Activated CD4-positive, alpha-beta T cell treated with anti-CD3 and anti-CD28 coated beads for 36 hours (primary cell): ENCODE results near the gene PIGP. TPM values are rescaled to one million over a fixed set of nuclear protein-coding genes. Genes with fewer than 3 reads are reported as not detected.
"Not testable (repeated sequence)": the region's sequence is repeated elsewhere in the genome, so short reads cannot be mapped to it uniquely, and the experiment has no call there.

ENCODE experiments used
- ATAC-seq: fragments of 200-7000 bp; cut with Tn5 transposase; one replicate; pipeline ENCODE4 v1.10.0; 2021; ENCODE audit warnings: mild to moderate bottlenecking, moderate library complexity
- CTCF ChIA-PET: fragments of 350-600 bp; sonication (Branson Sonifier 250); formaldehyde crosslinking; loops from one replicate; lab custom pipeline; 2021; ENCODE audit warnings: antibody characterized with exemption; lab: Charles Lee
- POLR2A ChIA-PET: fragments of 350-600 bp; sonication (Branson Sonifier 250); formaldehyde crosslinking; loops from one replicate; lab custom pipeline; 2021; ENCODE audit warnings: antibody characterized with exemption, inconsistent platforms; lab: Charles Lee
- DNase-seq: peaks from one replicate; pipeline ENCODE4 v3.0.0-alpha.2; 2020
- H3K27ac Mint-ChIP-seq: one replicate; pipeline ENCODE4 v1.8.0; 2021; ENCODE audit warnings: mixed read lengths
- H3K27me3 Mint-ChIP-seq: one replicate; pipeline ENCODE4 v1.8.0; 2021; ENCODE audit warnings: mixed read lengths
- H3K36me3 Mint-ChIP-seq: one replicate; pipeline ENCODE4 v1.8.0; 2021; ENCODE audit warnings: low read depth, mixed read lengths
- H3K4me1 Mint-ChIP-seq: one replicate; pipeline ENCODE4 v1.8.0; 2021; ENCODE audit warnings: mixed read lengths
- H3K4me3 Mint-ChIP-seq: one replicate; pipeline ENCODE4 v1.8.0; 2021; ENCODE audit warnings: mild to moderate bottlenecking, moderate library complexity, mixed read lengths
- H3K9me3 Mint-ChIP-seq: one replicate; pipeline ENCODE4 v1.8.0; 2021; ENCODE audit warnings: low read depth, mixed read lengths
- intact Hi-C, 2 experiments: fragments of 100-400 bp; cut with DNase I in 1 of 2; cut with micrococcal nuclease in 1 of 2; formaldehyde crosslinking; loops; one replicate each; pipeline versions ENCODE4 v1.14.2 to v1.15.1; 2022 to 2024; cut with DNase I, micrococcal nuclease
- total RNA-seq, 2 experiments: library from RNA; stranded (reverse); gene quantifications; one replicate each; pipeline ENCODE4 v1.2.3, GENCODE V29; 2021

PIGP gene
- 10 to 100 TPM; 32.8 to 41.0 TPM for total RNA-seq

DNA sequence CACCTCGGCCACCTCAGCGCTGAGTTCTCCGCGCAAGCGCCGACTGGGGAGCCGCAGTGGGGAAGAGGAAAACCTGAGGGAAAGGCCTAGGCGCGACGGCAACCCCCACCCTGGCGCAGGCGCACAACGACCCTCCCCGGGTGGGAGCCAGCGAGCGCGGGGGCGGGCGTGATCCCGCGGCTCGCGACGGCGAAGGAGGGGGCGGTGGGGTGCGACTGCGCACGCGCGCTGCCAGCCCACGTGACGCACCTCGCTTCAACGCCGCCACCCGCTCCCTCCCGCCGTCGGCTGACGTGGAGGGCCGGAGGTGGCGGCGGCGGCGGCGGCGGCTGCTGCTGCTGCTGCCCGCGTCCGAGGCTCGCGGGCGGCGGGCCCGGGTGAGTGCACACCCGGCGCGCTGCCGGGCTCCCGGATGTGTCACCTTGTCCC lies at the start of gene PIGP, which contains the start of gene TTC3:
Gene PIGP, minus strand, starts transcription at position 84 of the 429 bp plus-strand sequence. CDS start 556 bp downstream, outside the sequence.
Gene TTC3, plus strand, starts transcription at position 267 of the 429 bp plus-strand sequence. CDS start 14,004 bp downstream, outside the sequence.
- Mint-ChIP-seq H3K9me3 (no peaks in the 10 kb centered on the region), H3K27me3 (no peaks in the 10 kb centered on the region), H3K4me3 (peak within 1 kb of the TSS; percentile 99), H3K4me1 (peaks cover 48% of the 10 kb centered on the region), H3K27ac (peak within 1 kb of the TSS; percentile 92), H3K36me3 (peaks cover 33% of the 10 kb centered on the region)
- CTCF ChIA-PET, result no interaction called here
- intact Hi-C loops, result loop anchor here (1.0 to 10.0 kb wide), 15 partner anchors 81 to 1732 kb away; partner anchors contain the start of genes DYRK1A (in 2 of the 2), VPS26C (in 2 of the 2), DOP1B (in 1 of the 2) and ETS2 (in 1 of the 2)
- DNase-seq (peak; percentile 97), ATAC-seq (peak; percentile 74)
- POLR2A ChIA-PET, result no interaction called here

- DNase-seq (no peak), ATAC-seq (peak; percentile 72)
- peak overlapping the region; percentile 64 for H3K27ac Mint-ChIP-seq
- H3K4me1 Mint-ChIP-seq, result peaks cover 32% of the 10 kb centered on the region
- ChIA-PET CTCF (interaction anchor here (0.6 to 1.7 kb wide), 4 partner anchors 36 to 490 kb away, joined by 3 to 5 read pairs (median 3); no protein-coding TSS in a partner anchor), POLR2A (no interaction called here)
- H3K27me3 Mint-ChIP-seq, result no peaks in the 10 kb centered on the region
- no peaks in the 10 kb centered on the region for H3K9me3 Mint-ChIP-seq
- intact Hi-C loops, result no loop called here
- peaks cover 30% of the 10 kb centered on the region for H3K36me3 Mint-ChIP-seq
- no peak overlapping the region for H3K4me3 Mint-ChIP-seq
These were observed 46.7 kb upstream of the PIGP start for GRCh38 chr21:37119421-37120218.

DNA sequence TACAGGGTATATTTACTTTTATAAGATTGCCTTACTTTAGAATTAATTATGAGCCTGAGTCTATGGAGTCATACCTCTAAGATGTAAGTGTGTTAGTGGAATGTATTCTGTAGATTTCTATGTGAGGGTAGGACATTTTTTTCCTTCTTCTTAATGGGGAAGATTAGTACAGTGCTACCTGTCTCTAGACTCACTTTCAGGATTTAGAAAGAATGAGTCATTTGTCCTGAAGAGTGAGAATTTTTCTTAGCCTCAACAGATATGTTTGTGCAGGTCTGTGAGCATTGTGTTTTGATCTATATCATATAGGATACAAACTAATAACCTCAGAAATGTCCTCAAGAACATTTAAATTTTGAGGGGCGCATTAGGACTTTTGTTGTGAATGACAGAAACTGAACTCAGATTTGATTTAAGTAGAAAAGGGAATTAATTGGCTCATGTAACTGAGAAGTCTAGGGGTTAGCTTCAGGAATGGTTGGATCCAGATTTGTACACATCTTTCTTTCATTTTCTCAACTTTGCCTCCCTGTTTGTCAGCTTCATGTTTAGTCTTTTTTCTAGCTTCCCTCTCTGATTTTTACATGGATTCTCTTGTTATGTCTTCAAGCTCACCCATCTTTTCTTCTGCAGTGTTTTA lies 45.4 kb upstream of the PIGP start:
- H3K4me1 Mint-ChIP-seq, result peaks cover 32% of the 10 kb centered on the region
- no peaks in the 10 kb centered on the region for H3K9me3 Mint-ChIP-seq
- no peak overlapping the region for H3K4me3 Mint-ChIP-seq
- DNase-seq (no peak), ATAC-seq (no peak)
- POLR2A ChIA-PET, result no interaction called here
- H3K27ac Mint-ChIP-seq, result peak overlapping the region; percentile 65
- H3K27me3 Mint-ChIP-seq, result no peaks in the 10 kb centered on the region
- H3K36me3 Mint-ChIP-seq, result peaks cover 31% of the 10 kb centered on the region
- CTCF ChIA-PET, result no interaction called here
- intact Hi-C loops, result no loop called here

DNA sequence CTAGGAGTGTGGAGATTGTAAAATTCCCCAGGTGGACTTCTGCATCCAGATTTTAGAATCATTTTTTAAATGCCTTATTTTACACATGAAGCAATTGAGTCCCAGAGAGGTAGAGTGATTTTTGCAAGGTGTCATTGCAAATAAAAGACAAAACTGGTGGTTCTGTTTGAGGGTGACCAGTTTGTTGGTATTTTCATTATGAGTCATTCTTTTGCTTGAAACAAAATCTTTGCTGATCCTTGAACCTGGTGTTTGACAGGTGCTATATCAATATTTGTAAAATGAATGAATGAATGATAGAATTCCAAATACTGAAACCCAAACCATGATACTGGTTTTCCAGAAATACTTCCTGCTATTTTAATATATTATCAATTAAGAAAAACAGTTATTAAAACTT lies 44.3 kb upstream of the PIGP start:
- ChIA-PET POLR2A (no interaction called here), CTCF (no interaction called here)
- no peaks in the 10 kb centered on the region for H3K9me3 Mint-ChIP-seq
- peaks cover 26% of the 10 kb centered on the region for H3K36me3 Mint-ChIP-seq
- H3K4me3 Mint-ChIP-seq, result no peak overlapping the region
- H3K4me1 Mint-ChIP-seq, result peaks cover 32% of the 10 kb centered on the region
- ATAC-seq, result no peak
- DNase-seq, result no peak
- intact Hi-C loops, result no loop called here
- no peak overlapping the region for H3K27ac Mint-ChIP-seq
- no peaks in the 10 kb centered on the region for H3K27me3 Mint-ChIP-seq

DNA sequence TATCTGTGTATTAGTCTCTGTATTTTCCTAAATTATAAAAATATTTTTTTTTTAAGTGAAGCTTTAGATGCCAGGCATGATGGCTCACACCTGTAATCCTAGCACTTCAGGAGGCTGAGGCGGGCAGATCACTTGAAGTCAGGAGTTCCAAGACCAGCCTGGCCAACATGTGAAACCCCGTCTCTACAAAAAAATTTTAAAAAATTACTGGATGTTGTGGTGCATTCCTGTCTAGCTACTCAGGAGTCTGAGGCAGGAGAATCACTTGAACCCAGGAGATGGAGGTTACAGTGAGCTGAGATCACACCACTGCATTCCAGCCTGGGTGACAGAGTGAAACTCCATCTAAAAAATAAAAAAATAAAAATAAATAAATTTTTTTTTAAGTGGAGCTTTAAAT lies 43.6 kb upstream of the PIGP start:
- H3K4me3 Mint-ChIP-seq, ATAC-seq, DNase-seq, H3K27ac Mint-ChIP-seq, POLR2A ChIA-PET, H3K9me3 Mint-ChIP-seq, H3K27me3 Mint-ChIP-seq, CTCF ChIA-PET, intact Hi-C loops: not testable (repeated sequence)
- Mint-ChIP-seq H3K4me1 (peaks cover 32% of the 10 kb centered on the region), H3K36me3 (peaks cover 28% of the 10 kb centered on the region)

DNA sequence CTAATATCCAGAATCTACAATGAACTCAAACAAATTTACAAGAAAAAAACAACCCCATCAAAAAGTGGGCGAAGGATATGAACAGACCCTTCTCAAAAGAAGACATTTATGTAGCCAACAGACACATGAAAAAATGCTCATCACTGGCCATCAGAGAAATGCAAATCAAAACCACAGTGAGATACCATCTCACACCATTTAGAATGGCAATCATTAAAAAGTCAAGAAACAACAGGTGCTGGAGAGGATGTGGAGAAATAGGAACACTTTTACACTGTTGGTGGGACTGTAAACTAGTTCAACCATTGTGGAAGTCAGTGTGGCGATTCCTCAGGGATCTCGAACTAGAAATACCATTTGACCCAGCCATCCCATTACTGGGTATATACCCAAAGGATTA lies 41.4 kb upstream of the PIGP start:
- POLR2A ChIA-PET, H3K27me3 Mint-ChIP-seq, CTCF ChIA-PET, H3K27ac Mint-ChIP-seq, intact Hi-C loops, DNase-seq, H3K4me3 Mint-ChIP-seq, H3K9me3 Mint-ChIP-seq, ATAC-seq: not testable (repeated sequence)
- Mint-ChIP-seq H3K4me1 (peaks cover 19% of the 10 kb centered on the region), H3K36me3 (peaks cover 35% of the 10 kb centered on the region)

DNA sequence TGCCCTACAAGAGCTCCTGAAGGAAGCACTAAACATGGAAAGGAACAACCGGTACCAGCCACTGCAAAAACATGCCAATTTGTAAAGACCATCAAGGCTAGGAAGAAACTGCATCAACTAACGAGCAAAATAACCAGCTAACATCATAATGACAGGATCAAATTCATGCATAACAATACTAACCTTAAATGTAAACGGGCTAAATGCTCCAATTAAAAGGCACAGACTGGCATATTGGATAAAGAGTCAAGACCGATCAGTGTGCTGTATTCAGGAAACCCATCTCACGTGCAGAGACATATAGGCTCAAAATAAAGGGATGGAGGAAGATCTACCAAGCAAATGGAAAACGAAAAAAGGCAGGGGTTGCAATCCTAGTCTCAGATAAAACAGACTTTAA lies 38.2 kb upstream of the PIGP start:
- H3K4me3 Mint-ChIP-seq, intact Hi-C loops, H3K27me3 Mint-ChIP-seq, POLR2A ChIA-PET, H3K4me1 Mint-ChIP-seq, DNase-seq, H3K27ac Mint-ChIP-seq, H3K9me3 Mint-ChIP-seq, ATAC-seq, CTCF ChIA-PET: not testable (repeated sequence)
- H3K36me3 Mint-ChIP-seq, result peaks cover 41% of the 10 kb centered on the region

DNA sequence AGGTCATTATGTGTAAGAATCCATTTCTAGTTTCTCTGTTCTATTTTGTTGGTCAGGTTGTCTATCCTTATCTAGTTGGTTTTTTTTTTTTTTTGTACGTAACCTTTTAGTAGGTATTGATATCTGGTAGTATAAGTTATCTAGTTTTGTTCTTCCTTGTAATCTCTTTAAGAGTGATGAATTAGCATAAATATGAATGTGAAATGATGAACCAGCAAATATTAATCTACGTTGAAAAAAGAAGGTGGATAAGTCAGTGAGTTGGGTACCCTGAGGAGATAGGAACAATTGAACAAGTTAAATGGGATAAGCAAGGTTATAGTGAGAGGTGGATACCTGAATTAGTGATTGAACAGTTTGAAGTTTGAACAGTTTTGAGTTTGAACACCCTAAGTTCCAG lies 34.1 kb upstream of the PIGP start:
- ChIA-PET POLR2A (no interaction called here), CTCF (no interaction called here)
- Mint-ChIP-seq H3K27ac (no peak overlapping the region), H3K4me1 (no peaks in the 10 kb centered on the region), H3K36me3 (peaks cover 31% of the 10 kb centered on the region), H3K4me3 (no peak overlapping the region), H3K27me3 (no peaks in the 10 kb centered on the region), H3K9me3 (peaks cover 3% of the 10 kb centered on the region)
- ATAC-seq, result no peak
- no peak for DNase-seq
- intact Hi-C loops, result no loop called here

- POLR2A ChIA-PET, result not testable (repeated sequence)
These were observed 29.9 kb upstream of the PIGP start for GRCh38 chr21:37102746-37103145.

DNA sequence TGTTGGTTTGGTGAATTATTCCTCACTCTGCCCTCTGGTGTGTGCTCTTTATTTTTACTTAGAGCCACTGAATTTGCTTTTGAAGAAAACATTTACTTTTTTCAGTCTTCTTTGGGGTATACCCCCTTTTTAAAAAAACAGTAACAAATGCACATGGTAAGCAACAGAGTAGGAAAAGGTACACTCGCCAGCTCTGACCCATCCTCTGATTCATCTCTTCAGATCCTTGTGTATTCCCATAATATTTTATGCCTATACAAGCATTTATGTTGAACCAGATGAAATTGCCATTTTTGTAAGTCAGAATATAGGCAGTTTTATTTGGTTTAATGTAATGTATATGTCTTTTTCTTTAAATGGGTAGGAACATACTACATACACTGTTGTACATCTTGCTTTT lies 28.5 kb upstream of the PIGP start:
- Mint-ChIP-seq H3K9me3 (no peaks in the 10 kb centered on the region), H3K4me1 (no peaks in the 10 kb centered on the region), H3K27ac (no peak overlapping the region), H3K27me3 (no peaks in the 10 kb centered on the region), H3K4me3 (no peak overlapping the region), H3K36me3 (peaks cover 18% of the 10 kb centered on the region)
- DNase-seq, result no peak
- intact Hi-C loops, result no loop called here
- no peak for ATAC-seq
- CTCF ChIA-PET, result no interaction called here
- POLR2A ChIA-PET, result no interaction called here

More at GRCh38 chr21:37102746-37103145, 29.9 kb upstream of the PIGP start:
- H3K4me1 Mint-ChIP-seq, ATAC-seq, H3K4me3 Mint-ChIP-seq, DNase-seq, H3K27ac Mint-ChIP-seq, CTCF ChIA-PET, intact Hi-C loops, H3K9me3 Mint-ChIP-seq, H3K27me3 Mint-ChIP-seq: not testable (repeated sequence)
- H3K36me3 Mint-ChIP-seq, result peaks cover 18% of the 10 kb centered on the region

DNA sequence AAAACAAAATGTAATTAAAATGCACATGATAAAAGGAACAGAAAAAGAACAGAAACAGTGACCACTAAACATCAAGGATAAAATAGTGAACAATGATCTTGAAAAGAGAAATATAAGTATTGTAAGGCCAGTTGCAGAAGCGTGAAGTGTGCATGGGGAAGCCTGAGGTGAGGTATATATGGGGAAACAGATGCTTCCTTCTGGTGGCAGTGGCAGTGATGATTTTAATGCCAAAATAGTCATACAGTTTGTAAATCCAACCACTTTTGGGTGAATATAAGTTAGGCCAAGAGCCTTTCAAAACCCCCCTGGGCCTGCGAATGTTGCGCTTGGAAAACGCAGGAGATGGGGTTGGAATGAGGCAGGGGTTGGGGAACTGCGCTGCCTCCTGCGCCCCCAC lies 27.4 kb upstream of the PIGP start:
- no peak overlapping the region for H3K4me3 Mint-ChIP-seq
- ATAC-seq, result no peak
- no peak overlapping the region for H3K27ac Mint-ChIP-seq
- ChIA-PET POLR2A (no interaction called here), CTCF (no interaction called here)
- intact Hi-C loops, result no loop called here
- no peaks in the 10 kb centered on the region for H3K4me1 Mint-ChIP-seq
- no peaks in the 10 kb centered on the region for H3K9me3 Mint-ChIP-seq
- H3K36me3 Mint-ChIP-seq, result peaks cover 23% of the 10 kb centered on the region
- no peaks in the 10 kb centered on the region for H3K27me3 Mint-ChIP-seq
- no peak for DNase-seq
